DMS79 (cell line): ENCODE data around the gene PHRF1.
"Not testable (repeated sequence)": the region's sequence is repeated elsewhere in the genome, so short reads cannot be mapped to it uniquely, and the experiment has no call there.

ENCODE experiments used
- DNase-seq: peaks from one replicate; lab custom pipeline; 2025; lab: John Stamatoyannopoulos, UW

Gene PHRF1

GRCh38 chr11:627308-627576 lies 51.0 kb downstream of the PHRF1 start:
- DNase-seq: no peak

- DNase-seq: no peak
Measured at GRCh38 chr11:628056-628455, 51.8 kb downstream of the PHRF1 start.

- no peak for DNase-seq
Measured at GRCh38 chr11:629237-629583, 52.9 kb downstream of the PHRF1 start.

- DNase-seq: no peak
Measured at GRCh38 chr11:630871-631270, 54.6 kb downstream of the PHRF1 start.

- no peak for DNase-seq
Measured at GRCh38 chr11:635945-636510, 59.8 kb downstream of the PHRF1 start.

GRCh38 chr11:636511-637332 lies 60.5 kb downstream of the PHRF1 start, which contains the start of gene DRD4:
Gene DRD4, plus strand, starts transcription at chr11:637269. Its CDS starts 36 bp downstream, at chr11:637305.
- no peak for DNase-seq

GRCh38 chr11:637333-637592 lies 61.0 kb downstream of the PHRF1 start:
- DNase-seq: no peak

- no peak for DNase-seq
Measured at GRCh38 chr11:637593-638521, 61.6 kb downstream of the PHRF1 start.

GRCh38 chr11:638631-639331 lies 62.5 kb downstream of the PHRF1 start:
- no peak for DNase-seq

GRCh38 chr11:639332-639955 lies 63.2 kb downstream of the PHRF1 start:
- DNase-seq: no peak

GRCh38 chr11:640021-640706 lies 63.9 kb downstream of the PHRF1 start:
- no peak for DNase-seq

- no peak for DNase-seq
Measured at GRCh38 chr11:641806-642370, 65.6 kb downstream of the PHRF1 start.

GRCh38 chr11:643366-643765 lies 67.1 kb downstream of the PHRF1 start:
- DNase-seq: no peak

GRCh38 chr11:643849-644738 lies 67.8 kb downstream of the PHRF1 start:
- DNase-seq: no peak

- DNase-seq: no peak
Measured at GRCh38 chr11:645536-645935, 69.3 kb downstream of the PHRF1 start.

GRCh38 chr11:646214-646613 lies 69.9 kb downstream of the PHRF1 start:
- DNase-seq: no peak

- DNase-seq: not testable (repeated sequence)
Measured at GRCh38 chr11:647672-648158, 71.4 kb downstream of the PHRF1 start.

GRCh38 chr11:650482-650881 lies 74.2 kb downstream of the PHRF1 start:
- DNase-seq: no peak

- not testable (repeated sequence) for DNase-seq
Measured at GRCh38 chr11:653136-653535, 76.9 kb downstream of the PHRF1 start.

- DNase-seq: no peak
Measured at GRCh38 chr11:653837-654236, 77.6 kb downstream of the PHRF1 start.
